ENCODE data around the gene ATF7IP2. TPM values are rescaled to one million over a fixed set of nuclear protein-coding genes. Genes with fewer than 3 reads are reported as not detected.
A peak's percentile ranks its signal among the peaks of the same experiment; 100 is the strongest.
"Not testable (repeated sequence)": the region's sequence is repeated elsewhere in the genome, so short reads cannot be mapped to it uniquely, and the experiment has no call there.

The ATF7IP2 gene
- 8.0 and 9.9 TPM in 2 replicates for total RNA-seq

GRCh38 chr16:10385725-10386516 is at the start of gene ATF7IP2:
Gene ATF7IP2, plus strand, starts transcription at chr16:10386061. Its CDS starts 44,560 bp downstream, at chr16:10430621.
- peak; percentile 83 for DNase-seq (ENCODE audit: low read depth)

GRCh38 chr16:10338426-10338825 is 47.4 kb upstream of the ATF7IP2 start:
- DNase-seq (ENCODE audit: low read depth): no peak

GRCh38 chr16:10339777-10340732 is 45.8 kb upstream of the ATF7IP2 start:
- DNase-seq (ENCODE audit: low read depth): no peak

GRCh38 chr16:10343124-10343760 is 42.6 kb upstream of the ATF7IP2 start:
- no peak for DNase-seq (ENCODE audit: low read depth)

GRCh38 chr16:10344699-10345098 is 41.2 kb upstream of the ATF7IP2 start:
- DNase-seq (ENCODE audit: low read depth): not testable (repeated sequence)

- no peak for DNase-seq (ENCODE audit: low read depth)
These were observed 40.2 kb upstream of the ATF7IP2 start for GRCh38 chr16:10345629-10346028.

- DNase-seq (ENCODE audit: low read depth): no peak
These were observed 36.0 kb upstream of the ATF7IP2 start for GRCh38 chr16:10349851-10350250.

GRCh38 chr16:10352262-10352661 is 33.6 kb upstream of the ATF7IP2 start:
- no peak for DNase-seq (ENCODE audit: low read depth)

GRCh38 chr16:10355589-10355988 is 30.3 kb upstream of the ATF7IP2 start:
- DNase-seq (ENCODE audit: low read depth): no peak

GRCh38 chr16:10356870-10357842 is 28.7 kb upstream of the ATF7IP2 start:
- no peak for DNase-seq (ENCODE audit: low read depth)

- not testable (repeated sequence) for DNase-seq (ENCODE audit: low read depth)
These were observed 24.1 kb upstream of the ATF7IP2 start for GRCh38 chr16:10361747-10362076.

GRCh38 chr16:10362077-10362863 is 23.6 kb upstream of the ATF7IP2 start:
- DNase-seq (ENCODE audit: low read depth): no peak

GRCh38 chr16:10362864-10363197 is 23.0 kb upstream of the ATF7IP2 start:
- DNase-seq (ENCODE audit: low read depth): not testable (repeated sequence)

- not testable (repeated sequence) for DNase-seq (ENCODE audit: low read depth)
These were observed 19.2 kb upstream of the ATF7IP2 start for GRCh38 chr16:10366619-10367018.

GRCh38 chr16:10367616-10368188 is 18.2 kb upstream of the ATF7IP2 start:
- DNase-seq (ENCODE audit: low read depth): no peak

- DNase-seq (ENCODE audit: low read depth): peak; percentile 54
These were observed 16.8 kb upstream of the ATF7IP2 start for GRCh38 chr16:10368969-10369551.

GRCh38 chr16:10370096-10370726 is 15.7 kb upstream of the ATF7IP2 start:
- peak; percentile 24 for DNase-seq (ENCODE audit: low read depth)

GRCh38 chr16:10371592-10371991 is 14.3 kb upstream of the ATF7IP2 start:
- no peak for DNase-seq (ENCODE audit: low read depth)

- no peak for DNase-seq (ENCODE audit: low read depth)
These were observed 12.3 kb upstream of the ATF7IP2 start for GRCh38 chr16:10373556-10373955.
